ENCODE results near the gene TAOK3. TPM values are rescaled to one million over a fixed set of nuclear protein-coding genes. Genes with fewer than 3 reads are reported as not detected.
"Not testable (repeated sequence)": the region's sequence is repeated elsewhere in the genome, so short reads cannot be mapped to it uniquely, and the experiment has no call there.

TAOK3 gene
- 10 to 100 TPM; 27.5 to 38.9 (median 32.2) TPM for polyA plus RNA-seq (ENCODE audit: insufficient read length in 4 of 4)

- peak in 3 of 4 donors; percentile 84 to 93 (median 89) for DNase-seq (ENCODE audit: low read depth in 4 of 4, low spot score in 2 of 4)
Observed at GRCh38 chr12:118372541-118373495, at the start of gene TAOK3. TAOK3 (minus strand) TSS chr12:118372907; CDS start chr12:118255567, 117,340 bp downstream.

DNA sequence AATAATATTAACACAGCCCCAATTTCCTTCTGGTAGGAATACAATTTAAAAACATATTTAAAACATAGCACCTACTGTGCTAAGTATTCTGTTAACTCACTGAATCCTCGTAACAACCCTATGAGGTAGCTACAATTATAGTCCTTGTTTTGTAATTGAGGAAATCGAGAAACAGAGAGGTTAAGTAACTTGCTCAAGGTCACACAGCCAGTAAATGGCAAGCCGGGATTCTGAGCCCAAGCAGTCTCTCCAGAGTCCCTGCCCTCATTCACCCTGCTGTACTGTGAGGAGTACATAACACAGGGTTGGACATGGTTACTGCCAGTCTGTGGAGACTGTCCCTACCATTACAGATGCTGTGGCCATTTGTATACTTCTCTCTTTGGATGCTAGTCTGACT is 48.0 kb upstream of the TAOK3 start:
- DNase-seq (ENCODE audit: low read depth in 4 of 4, low spot score in 2 of 4), result no peak

DNA sequence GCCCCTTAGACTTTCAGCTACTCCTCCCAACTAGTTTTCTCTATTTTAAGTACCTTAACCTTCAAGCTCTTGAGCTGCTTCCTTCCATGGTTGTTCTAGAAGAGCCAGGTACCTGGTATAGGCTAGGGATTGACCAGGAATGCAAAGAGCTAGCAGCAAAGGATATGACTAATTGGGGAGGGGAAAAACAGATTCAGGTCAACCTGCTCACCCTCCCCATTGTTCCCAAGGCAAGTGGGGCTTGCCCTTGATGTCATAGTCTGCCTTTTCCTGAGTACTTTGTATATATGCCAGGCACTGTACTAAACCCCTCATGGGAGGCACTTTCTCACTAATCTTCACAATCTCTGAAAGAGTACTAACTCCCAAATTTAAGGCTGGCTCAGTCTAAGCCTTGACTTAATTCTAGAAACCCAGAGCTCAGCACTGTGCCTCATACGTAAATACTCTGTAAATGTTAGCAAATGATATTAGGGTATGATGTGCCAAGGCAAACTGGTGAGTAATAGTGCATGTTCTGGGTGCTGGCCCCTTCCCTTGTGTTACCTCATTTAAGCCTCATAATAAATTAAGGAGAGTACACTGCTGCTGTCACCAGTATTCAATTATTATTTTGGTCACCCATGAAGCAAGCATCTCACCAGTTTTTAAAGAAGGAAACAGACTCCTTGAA is 45.8 kb upstream of the TAOK3 start:
- DNase-seq (ENCODE audit: low read depth in 4 of 4, low spot score in 2 of 4), result no peak

GRCh38 chr12:118417942-118418341 is 45.2 kb upstream of the TAOK3 start:
- DNase-seq (ENCODE audit: low read depth in 4 of 4, low spot score in 2 of 4), result no peak

DNA sequence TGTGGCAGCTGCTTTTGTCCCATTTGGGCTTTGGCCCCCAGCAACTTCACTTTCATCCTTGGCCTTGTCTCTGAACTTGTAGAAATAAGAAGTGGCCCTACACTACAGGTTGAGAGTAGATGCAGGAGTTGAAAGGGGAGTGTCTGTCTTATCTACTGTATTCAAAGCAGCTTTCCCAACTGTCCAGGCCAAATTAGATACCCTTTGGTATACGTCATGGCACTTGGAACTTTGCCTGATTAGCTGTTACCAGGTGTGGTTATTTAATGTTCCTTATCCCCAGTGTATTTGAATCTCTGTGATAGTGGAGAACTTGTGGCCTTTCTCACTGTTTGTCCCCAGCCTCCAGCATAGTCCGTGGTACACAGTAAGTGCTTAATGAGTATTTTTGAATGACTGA is 37.1 kb upstream of the TAOK3 start:
- DNase-seq (ENCODE audit: low read depth in 4 of 4, low spot score in 2 of 4), result no peak

- DNase-seq (ENCODE audit: low read depth in 4 of 4, low spot score in 2 of 4), result not testable (repeated sequence)
Observed at GRCh38 chr12:118408241-118408640, 35.5 kb upstream of the TAOK3 start.

- peak; percentile 4 to 37 (median 6) for DNase-seq (ENCODE audit: low read depth in 4 of 4, low spot score in 2 of 4)
Observed at GRCh38 chr12:118404876-118405521, 32.3 kb upstream of the TAOK3 start.

- DNase-seq (ENCODE audit: low read depth in 4 of 4, low spot score in 2 of 4), result no peak
Observed at GRCh38 chr12:118402251-118402650, 29.5 kb upstream of the TAOK3 start.

GRCh38 chr12:118398940-118399339 is 26.2 kb upstream of the TAOK3 start:
- DNase-seq (ENCODE audit: low read depth in 4 of 4, low spot score in 2 of 4), result no peak

DNA sequence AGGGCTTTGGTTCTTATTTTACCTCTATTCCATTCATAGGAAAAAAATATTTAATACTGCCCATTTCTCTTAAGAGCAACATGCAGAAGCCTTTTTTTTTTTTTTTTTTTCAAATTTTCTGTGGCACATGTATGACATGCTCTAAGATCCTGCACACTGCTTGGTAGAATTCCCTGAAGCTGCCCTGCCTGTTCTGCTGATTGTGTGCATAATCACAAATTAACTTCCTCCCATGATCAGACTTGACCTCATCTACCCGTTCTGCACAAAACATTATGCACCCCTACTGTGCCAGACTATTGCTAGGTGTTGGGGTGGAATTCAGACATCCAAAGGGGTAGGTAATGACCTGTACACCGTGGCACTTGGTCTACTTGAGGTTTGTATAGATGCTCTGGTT is 25.8 kb upstream of the TAOK3 start:
- no peak for DNase-seq (ENCODE audit: low read depth in 4 of 4, low spot score in 2 of 4)

- no peak for DNase-seq (ENCODE audit: low read depth in 4 of 4, low spot score in 2 of 4)
Observed at GRCh38 chr12:118397708-118398440, 25.2 kb upstream of the TAOK3 start.

- no peak for DNase-seq (ENCODE audit: low read depth in 4 of 4, low spot score in 2 of 4)
Observed at GRCh38 chr12:118391836-118392235, 19.1 kb upstream of the TAOK3 start.

DNA sequence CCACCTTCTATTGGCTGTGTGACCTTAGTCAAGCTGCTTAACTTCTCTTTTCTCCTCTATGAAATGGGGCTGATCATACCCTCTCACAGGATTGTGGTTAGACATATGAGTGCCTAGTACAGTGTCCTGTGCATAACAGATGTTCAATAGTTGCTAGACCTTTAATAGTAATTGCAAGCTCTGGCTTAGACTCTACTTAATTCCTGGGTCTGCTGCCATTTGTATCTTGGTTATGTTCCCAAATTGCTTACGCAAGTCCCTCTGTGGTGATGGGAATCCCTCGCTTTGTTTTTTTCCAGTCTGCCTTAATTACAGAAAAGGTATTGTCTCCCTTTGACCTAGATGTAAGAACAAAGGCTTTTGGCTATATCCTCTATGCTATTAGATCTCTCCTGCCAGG is 18.7 kb upstream of the TAOK3 start:
- DNase-seq (ENCODE audit: low read depth in 4 of 4, low spot score in 2 of 4), result no peak

GRCh38 chr12:118377884-118378470 is 5.3 kb upstream of the TAOK3 start:
- no peak for DNase-seq (ENCODE audit: low read depth in 4 of 4, low spot score in 2 of 4)

- no peak for DNase-seq (ENCODE audit: low read depth in 4 of 4, low spot score in 2 of 4)
Observed at GRCh38 chr12:118377021-118377883, 4.5 kb upstream of the TAOK3 start.

- peak; percentile 82 to 88 (median 86) for DNase-seq (ENCODE audit: low read depth in 4 of 4, low spot score in 2 of 4)
Observed at GRCh38 chr12:118376089-118377020, 3.6 kb upstream of the TAOK3 start, which contains the start of gene SUDS3. SUDS3 (plus strand) TSS chr12:118376555; CDS start chr12:118376692, 137 bp downstream.

DNA sequence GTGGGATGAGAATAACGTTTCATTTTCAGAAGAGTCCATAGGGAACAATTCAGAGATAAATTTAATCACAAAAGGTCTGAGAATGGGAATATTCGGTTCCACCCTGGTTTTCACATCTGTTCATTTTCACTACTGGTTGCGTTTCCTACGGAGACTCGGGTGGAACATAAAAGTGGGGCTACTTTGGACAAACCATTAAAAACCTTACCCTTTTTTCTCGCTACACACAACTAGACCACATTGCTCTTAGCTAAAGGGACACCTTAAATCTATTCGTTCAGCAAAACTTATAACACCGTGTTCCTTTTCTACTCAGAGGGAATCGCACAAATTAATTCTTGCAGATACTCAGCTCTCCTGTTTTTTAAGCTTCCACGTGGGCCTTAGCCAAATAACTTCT is 2.6 kb upstream of the TAOK3 start:
- no peak for DNase-seq (ENCODE audit: low read depth in 4 of 4, low spot score in 2 of 4)

- DNase-seq (ENCODE audit: low read depth in 4 of 4, low spot score in 2 of 4), result no peak
Observed at GRCh38 chr12:118374909-118375308, 2.2 kb upstream of the TAOK3 start.

Measured in left renal cortex interstitium (tissue), 4 donors.